Ishikawa (cell line): ENCODE measurements around the gene APC2.

Experiments
- CEBPB ChIP-seq: IDR thresholded peaks from 2 replicates; pipeline ENCODE4 v1.6.1; 2012
- CREB1 ChIP-seq: IDR thresholded peaks from 2 replicates; pipeline ENCODE4 v1.6.1; 2012; ENCODE audit warnings: low read depth
- EGR1 ChIP-seq: IDR thresholded peaks from 2 replicates; pipeline ENCODE4 v1.6.1; 2012
- EP300 ChIP-seq: IDR thresholded peaks from 2 replicates; pipeline ENCODE4 v1.6.1; 2012; ENCODE audit warnings: borderline replicate concordance
- FOXM1 ChIP-seq: IDR thresholded peaks from 2 replicates; pipeline ENCODE4 v1.6.1; 2012; ENCODE audit warnings: low read depth, borderline replicate concordance
- NFIC ChIP-seq: IDR thresholded peaks from 2 replicates; pipeline ENCODE4 v1.6.1; 2012
- RAD21 ChIP-seq: IDR thresholded peaks from 2 replicates; pipeline ENCODE4 v1.6.1; 2012; ENCODE audit warnings: low read depth
- TAF1 ChIP-seq: IDR thresholded peaks from 2 replicates; pipeline ENCODE4 v1.6.1; 2012; ENCODE audit warnings: low read depth, mild to moderate bottlenecking
- TCF12 ChIP-seq: IDR thresholded peaks from 2 replicates; pipeline ENCODE4 v1.6.1; 2012; ENCODE audit warnings: low read depth
- TEAD4 ChIP-seq: IDR thresholded peaks from 2 replicates; pipeline ENCODE4 v1.6.1; 2012
- YY1 ChIP-seq: IDR thresholded peaks from 2 replicates; pipeline ENCODE4 v1.6.1; 2012; ENCODE audit warnings: low read depth
- ZBTB7A ChIP-seq: IDR thresholded peaks from 2 replicates; pipeline ENCODE4 v1.6.1; 2012; ENCODE audit warnings: low read depth
- TF ChIP-seq, protein P1 (sequence below): IDR thresholded peaks from 2 replicates; pipeline ENCODE4 v1.6.1; 2012; ENCODE audit warnings: low read depth, mild to moderate bottlenecking
- TF ChIP-seq, protein P2 (sequence below): IDR thresholded peaks from 2 replicates; pipeline ENCODE4 v1.6.1; 2012
- TF ChIP-seq, protein P3 (sequence below): IDR thresholded peaks from 2 replicates; pipeline ENCODE4 v1.6.1; 2012

The APC2 gene

DNA sequence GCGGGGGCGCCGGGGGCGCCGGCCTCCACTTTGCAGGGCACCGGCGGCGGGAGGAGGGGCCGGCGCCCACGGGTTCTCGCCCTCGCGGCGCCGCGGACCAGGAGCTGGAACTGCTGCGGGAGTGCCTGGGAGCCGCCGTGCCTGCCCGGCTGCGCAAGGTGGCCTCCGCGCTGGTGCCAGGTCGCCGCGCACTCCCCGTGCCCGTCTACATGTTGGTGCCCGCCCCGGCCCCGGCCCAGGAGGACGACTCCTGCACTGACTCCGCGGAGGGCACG is 17.2 kb downstream of the APC2 start:
- TF ChIP-seq ZBTB7A (no peak), NFIC (no peak), CEBPB (no peak), FOXM1 (no peak), TAF1 (no peak), TEAD4 (no peak), EP300 (no peak), CREB1 (no peak), RAD21 (no peak)

DNA sequence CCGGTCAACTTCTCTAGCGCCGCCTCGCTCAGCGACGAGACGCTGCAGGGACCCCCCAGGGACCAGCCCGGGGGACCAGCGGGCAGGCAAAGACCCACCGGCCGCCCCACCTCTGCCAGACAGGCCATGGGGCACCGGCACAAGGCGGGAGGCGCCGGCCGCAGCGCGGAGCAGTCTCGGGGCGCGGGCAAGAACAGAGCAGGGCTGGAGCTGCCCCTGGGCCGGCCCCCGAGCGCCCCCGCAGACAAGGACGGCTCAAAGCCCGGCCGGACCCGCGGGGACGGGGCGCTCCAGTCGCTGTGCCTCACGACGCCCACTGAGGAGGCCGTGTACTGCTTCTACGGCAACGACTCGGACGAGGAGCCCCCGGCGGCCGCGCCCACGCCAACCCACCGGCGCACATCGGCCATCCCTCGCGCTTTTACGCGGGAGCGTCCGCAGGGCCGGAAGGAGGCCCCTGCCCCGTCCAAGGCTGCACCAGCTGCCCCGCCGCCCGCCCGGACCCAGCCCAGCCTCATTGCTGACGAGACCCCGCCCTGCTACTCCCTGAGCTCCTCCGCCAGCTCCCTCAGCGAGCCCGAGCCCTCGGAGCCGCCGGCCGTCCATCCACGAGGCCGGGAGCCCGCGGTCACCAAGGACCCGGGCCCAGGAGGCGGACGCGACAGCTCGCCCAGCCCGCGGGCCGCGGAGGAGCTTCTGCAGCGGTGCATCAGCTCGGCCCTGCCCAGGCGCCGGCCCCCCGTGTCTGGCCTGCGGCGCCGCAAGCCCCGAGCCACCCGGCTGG is 17.8 kb downstream of the APC2 start:
- TF ChIP-seq FOXM1 (no peak), TEAD4 (no peak), EP300 (no peak), CREB1 (no peak), CEBPB (no peak)
- TF ChIP-seq, protein P1, sequence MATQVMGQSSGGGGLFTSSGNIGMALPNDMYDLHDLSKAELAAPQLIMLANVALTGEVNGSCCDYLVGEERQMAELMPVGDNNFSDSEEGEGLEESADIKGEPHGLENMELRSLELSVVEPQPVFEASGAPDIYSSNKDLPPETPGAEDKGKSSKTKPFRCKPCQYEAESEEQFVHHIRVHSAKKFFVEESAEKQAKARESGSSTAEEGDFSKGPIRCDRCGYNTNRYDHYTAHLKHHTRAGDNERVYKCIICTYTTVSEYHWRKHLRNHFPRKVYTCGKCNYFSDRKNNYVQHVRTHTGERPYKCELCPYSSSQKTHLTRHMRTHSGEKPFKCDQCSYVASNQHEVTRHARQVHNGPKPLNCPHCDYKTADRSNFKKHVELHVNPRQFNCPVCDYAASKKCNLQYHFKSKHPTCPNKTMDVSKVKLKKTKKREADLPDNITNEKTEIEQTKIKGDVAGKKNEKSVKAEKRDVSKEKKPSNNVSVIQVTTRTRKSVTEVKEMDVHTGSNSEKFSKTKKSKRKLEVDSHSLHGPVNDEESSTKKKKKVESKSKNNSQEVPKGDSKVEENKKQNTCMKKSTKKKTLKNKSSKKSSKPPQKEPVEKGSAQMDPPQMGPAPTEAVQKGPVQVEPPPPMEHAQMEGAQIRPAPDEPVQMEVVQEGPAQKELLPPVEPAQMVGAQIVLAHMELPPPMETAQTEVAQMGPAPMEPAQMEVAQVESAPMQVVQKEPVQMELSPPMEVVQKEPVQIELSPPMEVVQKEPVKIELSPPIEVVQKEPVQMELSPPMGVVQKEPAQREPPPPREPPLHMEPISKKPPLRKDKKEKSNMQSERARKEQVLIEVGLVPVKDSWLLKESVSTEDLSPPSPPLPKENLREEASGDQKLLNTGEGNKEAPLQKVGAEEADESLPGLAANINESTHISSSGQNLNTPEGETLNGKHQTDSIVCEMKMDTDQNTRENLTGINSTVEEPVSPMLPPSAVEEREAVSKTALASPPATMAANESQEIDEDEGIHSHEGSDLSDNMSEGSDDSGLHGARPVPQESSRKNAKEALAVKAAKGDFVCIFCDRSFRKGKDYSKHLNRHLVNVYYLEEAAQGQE = no peak
- TF ChIP-seq, protein P2, sequence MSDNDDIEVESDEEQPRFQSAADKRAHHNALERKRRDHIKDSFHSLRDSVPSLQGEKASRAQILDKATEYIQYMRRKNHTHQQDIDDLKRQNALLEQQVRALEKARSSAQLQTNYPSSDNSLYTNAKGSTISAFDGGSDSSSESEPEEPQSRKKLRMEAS = no peak
- TF ChIP-seq, protein P3, sequence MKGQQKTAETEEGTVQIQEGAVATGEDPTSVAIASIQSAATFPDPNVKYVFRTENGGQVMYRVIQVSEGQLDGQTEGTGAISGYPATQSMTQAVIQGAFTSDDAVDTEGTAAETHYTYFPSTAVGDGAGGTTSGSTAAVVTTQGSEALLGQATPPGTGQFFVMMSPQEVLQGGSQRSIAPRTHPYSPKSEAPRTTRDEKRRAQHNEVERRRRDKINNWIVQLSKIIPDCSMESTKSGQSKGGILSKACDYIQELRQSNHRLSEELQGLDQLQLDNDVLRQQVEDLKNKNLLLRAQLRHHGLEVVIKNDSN = no peak

DNA sequence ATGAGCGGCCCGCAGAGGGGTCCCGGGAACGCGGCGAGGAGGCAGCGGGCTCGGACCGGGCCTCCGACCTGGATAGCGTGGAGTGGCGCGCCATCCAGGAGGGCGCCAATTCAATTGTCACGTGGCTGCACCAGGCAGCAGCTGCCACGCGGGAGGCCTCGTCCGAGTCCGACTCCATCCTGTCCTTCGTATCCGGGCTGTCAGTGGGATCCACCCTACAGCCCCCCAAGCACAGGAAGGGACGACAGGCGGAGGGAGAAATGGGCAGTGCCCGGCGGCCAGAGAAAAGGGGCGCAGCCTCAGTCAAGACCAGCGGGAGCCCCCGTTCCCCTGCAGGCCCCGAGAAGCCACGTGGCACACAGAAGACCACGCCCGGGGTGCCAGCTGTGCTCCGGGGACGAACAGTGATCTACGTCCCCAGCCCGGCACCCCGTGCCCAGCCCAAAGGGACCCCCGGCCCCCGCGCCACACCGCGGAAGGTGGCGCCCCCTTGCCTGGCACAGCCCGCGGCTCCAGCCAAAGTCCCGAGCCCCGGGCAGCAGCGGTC is 18.4 kb downstream of the APC2 start:
- TF ChIP-seq RAD21 (no peak), ZBTB7A (peak; percentile 61; the same call in 1 of the 2 replicates)
- TF ChIP-seq, protein P3 = peak; percentile 58; the same call in 1 of the 2 replicates
- TF ChIP-seq, protein P2 = peak; percentile 72

DNA sequence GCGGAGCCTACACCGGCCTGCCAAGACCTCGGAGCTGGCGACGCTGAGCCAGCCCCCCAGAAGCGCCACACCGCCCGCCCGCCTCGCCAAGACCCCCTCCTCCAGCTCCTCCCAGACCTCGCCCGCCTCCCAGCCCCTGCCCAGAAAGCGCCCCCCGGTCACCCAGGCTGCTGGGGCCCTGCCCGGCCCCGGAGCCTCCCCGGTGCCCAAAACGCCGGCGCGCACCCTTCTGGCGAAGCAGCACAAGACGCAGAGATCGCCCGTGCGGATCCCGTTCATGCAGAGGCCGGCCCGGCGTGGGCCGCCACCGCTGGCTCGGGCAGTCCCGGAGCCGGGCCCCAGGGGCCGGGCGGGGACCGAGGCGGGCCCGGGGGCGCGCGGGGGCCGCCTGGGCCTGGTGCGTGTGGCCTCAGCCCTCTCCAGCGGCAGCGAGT is 18.9 kb downstream of the APC2 start:
- no peak for TF ChIP-seq CREB1
- no peak for TF ChIP-seq TEAD4
- TF ChIP-seq YY1 = no peak

DNA sequence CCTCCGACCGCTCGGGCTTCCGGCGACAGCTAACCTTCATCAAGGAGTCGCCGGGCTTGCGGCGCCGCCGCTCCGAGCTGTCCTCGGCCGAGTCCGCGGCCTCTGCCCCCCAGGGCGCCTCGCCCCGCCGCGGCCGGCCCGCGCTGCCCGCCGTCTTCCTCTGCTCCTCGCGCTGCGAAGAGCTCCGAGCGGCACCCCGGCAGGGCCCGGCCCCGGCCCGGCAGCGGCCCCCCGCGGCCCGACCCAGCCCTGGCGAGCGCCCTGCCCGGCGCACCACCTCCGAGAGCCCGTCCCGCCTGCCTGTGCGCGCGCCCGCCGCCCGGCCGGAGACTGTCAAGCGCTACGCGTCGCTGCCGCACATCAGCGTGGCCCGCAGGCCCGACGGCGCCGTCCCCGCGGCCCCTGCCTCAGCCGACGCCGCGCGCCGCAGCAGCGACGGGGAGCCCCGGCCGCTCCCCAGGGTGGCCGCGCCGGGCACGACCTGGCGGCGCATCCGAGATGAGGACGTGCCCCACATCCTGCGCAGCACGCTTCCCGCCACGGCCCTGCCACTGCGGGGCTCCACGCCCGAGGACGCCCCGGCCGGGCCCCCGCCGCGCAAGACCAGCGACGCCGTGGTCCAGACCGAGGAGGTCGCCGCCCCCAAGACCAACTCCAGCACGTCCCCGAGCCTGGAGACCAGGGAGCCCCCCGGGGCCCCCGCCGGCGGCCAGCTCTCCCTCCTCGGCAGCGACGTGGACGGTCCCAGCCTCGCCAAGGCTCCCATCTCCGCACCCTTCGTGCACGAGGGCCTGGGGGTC is 19.5 kb downstream of the APC2 start:
- TF ChIP-seq CREB1 (no peak), TCF12 (no peak), NFIC (no peak), ZBTB7A (no peak), TAF1 (no peak), TEAD4 (no peak), RAD21 (no peak), EGR1 (no peak), YY1 (no peak), EP300 (no peak), FOXM1 (no peak), CEBPB (no peak)
- TF ChIP-seq, protein P1 = no peak
- TF ChIP-seq, protein P2 = no peak
- TF ChIP-seq, protein P3 = no peak
